ENCODE results near the gene FFAR4.

FFAR4 gene

DNA sequence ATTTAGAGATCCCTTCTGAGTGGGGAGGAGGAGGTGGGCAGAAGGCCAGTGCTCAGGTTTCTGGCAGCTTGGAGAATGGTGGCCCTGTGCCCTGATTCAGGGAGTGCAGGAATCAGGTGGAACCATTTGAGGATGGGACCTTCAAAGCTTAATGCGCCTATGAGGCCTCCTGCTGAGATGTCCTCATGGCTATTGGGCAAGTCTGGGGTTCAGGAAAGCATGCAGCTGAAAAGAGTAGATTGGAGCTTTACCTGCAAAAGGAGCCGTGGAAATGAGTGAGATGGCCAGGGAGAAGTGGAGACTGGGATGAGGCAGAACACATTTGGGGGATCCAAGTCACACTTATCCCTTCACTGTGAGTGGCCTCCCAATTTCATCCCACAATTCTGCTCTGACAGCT lies 6.1 kb downstream of the FFAR4 start:
- no peak for DNase-seq (ENCODE audit: low read depth in 2 of 2)

DNA sequence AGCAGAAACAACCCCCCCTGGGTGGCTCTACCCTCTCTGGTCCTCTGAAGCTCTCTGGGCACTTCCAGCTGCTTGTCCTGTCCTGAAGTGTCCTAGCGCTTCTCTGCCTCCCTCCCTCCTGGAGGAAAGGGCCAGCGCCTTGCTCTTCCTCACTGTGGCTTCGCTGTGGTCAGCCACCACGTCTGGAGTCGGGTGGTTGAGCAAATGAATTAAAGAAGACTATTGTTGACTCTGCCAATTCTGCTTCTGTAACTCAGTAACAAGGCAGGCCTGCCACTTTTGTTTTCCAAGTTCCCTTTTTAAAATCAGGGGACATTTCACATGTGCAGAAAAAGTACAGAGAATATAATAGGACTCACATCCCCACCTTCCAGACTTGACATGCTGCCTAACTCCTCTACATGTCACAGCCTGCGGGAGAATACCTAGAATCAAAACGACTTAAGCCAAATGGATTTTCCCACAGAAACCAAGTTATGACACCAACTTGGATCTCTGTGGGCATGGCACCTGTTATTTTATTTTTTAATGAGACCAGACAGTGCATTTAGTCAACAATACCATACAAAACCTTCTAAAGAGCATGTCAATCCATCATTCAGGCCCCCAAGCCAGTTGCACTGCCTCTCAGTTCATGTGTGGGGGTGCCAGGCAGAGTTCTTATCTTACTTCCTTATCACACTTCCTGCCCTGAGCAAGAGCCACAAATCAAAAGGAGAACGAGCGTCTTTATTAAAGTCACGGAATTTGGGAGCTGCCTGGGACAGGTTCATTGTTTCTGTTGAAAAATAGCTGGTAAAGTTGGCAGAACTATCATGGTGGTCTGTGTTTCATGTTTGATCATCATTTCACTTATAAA lies 6.8 kb downstream of the FFAR4 start:
- DNase-seq (ENCODE audit: low read depth in 2 of 2), result no peak

DNA sequence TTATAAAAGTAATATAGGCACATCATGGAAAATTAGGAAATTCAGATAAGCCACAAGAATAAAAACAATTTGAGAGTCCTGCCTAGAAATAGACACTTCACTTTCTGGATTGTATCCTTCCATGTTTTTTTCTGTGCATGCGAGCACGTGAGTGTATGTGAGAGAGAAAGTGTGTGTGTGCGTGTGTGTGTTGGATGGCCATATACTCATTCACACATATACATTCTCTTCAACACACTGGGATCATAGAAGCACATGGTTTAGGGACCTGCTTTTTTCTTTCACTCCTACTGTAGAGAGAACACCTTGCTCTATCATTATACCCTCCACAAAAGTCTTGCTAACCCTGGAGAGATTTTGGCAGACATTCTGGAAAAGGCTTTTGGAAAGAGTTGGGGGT lies 7.5 kb downstream of the FFAR4 start:
- DNase-seq (ENCODE audit: low read depth in 2 of 2), result no peak

DNA sequence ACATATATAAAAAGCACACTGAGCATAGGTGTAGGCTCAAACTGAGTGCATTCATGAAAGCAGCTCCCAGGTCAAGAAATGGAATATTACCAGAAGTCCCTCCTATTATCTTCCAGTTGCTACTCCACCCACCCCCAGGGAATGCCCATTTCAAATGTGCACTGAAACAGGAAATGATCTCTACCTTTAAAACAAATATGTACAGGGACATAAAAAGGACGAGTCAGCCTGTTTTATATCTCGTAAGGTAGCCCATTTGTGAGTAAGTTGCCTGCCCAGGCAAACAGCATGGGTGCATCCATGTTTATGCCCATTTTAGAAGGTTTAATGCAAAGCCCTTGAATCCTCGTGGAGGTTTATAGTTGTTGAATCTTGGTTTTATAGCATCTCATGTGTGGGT lies 10.4 kb downstream of the FFAR4 start:
- no peak for DNase-seq (ENCODE audit: low read depth in 2 of 2)

DNA sequence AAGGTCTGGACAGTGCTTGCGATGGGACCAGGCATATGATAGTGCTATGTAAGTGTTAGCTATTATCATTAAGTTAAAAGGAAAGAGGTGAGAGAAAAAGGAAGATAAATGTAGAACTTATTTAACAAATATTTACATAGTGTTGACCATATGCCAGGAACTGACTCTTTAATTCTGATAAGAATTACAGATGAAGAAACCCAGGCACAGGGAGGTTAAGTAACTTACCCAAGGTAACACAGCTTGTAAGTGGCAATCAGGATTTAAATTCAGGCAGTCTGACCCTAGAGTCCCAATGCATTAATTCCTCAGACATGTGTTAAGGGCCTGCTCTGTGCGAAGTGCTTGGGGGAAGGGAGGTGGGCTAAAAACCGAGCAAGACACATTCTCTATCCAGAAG lies 11.1 kb downstream of the FFAR4 start:
- DNase-seq (ENCODE audit: low read depth in 2 of 2), result no peak

DNA sequence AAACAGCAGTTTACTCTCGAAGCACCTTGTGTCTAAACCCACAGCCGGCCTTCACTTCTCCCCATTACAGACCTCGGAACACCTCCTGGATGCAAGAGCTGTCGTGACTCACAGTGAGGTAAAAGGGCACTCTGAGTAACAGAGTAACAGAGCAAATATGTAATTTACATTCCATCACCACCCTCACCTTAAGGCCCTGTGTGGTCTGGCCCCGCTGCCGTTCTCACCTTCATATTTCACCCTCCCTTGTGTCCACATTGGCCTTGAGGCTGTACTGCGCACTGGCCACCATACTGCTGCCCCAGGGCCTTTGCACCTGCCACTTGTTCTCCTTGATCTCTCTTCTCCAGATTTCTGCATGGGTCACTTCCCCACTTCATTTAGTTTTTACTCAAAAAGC lies 12.6 kb downstream of the FFAR4 start:
- no peak for DNase-seq (ENCODE audit: low read depth in 2 of 2)

DNA sequence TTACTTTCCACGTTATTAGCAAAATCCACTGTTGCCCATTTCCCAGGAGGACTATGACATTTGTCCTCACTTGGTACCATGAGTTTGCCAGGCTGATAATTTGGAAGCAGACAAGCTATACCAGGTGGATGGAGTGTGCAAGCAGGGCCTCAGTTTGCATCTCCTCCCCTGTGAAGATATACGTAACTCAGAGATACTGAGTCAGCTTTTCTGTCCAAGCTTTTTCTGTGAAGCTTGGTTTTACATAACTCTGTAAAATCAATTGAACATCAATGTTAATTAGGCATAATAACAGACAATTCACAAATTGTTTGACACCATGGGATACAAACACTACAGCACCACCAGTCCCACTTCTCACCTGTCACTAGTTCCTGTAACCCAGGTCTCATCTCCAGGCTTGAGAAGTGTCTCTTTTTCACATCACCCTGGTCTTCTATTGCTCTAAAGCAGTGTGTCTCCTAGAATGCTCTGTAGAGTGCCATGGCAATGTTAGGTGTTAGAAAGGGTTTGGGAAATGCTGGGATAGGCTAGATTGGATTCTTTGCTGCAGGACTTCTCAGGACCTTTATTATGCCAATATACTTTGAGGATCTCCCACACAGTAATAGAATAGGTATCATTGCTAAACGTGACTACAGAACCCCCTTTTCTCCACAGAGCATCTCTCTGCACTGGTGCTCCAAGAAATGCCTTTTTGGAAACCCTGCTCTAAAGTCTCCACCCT lies 13.7 kb downstream of the FFAR4 start:
- no peak for DNase-seq (ENCODE audit: low read depth in 2 of 2)

DNA sequence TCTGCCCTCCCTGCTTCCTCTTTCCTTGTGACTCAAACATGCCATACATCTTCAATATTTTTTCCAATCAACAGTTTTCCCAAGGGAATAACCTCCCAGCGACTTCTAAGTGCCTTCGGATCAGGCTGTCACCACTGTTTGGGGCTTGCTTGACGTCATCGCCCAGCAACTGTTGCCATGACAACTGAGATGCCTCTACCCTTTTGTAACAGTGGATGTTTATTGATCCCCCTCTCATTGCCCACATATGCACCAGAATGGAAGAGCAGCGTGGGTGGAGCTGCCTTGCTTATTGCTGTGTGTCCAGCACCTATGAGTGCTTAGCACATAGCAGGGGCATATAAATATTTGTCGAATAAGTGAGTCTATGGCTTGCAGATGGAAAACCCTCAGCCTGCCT lies 14.4 kb downstream of the FFAR4 start:
- DNase-seq (ENCODE audit: low read depth in 2 of 2), result no peak

DNA sequence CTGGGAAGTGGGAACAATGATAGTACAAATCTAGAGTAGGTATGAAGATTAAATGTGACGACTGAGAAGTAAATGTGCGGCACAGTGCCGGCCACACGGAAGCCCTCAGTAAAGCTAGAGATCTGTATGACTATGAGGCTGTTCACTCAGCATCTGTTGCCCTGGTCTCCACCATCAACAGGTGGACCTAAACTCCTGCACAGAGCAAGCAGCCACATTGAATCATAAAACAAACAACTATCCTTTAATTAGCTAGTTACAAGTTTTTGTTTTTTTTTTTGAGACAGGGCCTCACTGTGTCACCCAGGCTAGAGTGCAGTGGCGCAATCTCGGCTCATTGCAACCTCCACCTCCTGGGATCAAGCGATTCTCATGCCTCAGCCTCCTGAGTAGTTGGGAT lies 18.0 kb downstream of the FFAR4 start:
- DNase-seq (ENCODE audit: low read depth in 2 of 2), result no peak

DNA sequence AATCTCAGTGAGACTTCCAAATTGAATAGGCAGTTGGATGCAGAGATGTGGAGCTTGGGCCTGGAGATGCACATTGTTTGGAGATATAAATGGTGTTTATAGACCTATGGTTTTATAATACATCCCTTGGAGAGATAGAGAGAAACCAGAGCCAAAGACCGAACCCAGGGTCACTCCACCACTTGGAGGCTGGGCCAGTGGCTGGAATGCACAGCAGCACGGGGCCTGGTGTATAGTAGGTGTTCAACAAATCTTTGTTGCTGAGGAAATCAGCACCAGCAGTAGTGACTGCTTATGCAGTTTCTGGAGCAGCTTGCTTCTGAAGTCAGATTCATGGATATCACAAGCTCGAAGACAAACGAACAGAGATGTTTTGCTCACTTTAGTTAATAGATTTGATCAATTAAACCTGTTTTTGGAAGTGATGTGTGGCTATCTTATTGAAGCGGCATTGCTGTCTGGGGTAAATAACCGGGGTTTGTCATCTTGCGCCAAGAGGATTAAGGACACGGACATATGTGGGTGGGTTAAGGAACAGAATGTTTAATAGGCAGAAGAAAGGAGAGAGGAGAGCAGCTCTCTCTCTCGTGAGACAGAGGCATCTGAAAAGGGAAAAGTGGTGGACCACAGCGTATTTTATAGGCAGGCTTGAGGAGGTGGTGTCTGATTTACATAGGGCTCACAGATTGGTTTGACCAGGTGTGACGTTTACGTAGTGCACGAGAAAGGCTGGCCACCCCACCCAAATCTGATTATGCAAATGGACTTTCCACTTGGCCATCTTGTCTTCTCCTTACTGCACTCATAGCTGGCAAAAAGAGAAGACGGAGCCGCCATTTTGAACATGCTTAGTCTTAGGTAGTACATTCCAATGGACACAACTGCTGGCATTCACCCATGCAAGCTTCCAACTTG lies 23.4 kb downstream of the FFAR4 start:
- DNase-seq (ENCODE audit: low read depth in 2 of 2), result no peak

DNA sequence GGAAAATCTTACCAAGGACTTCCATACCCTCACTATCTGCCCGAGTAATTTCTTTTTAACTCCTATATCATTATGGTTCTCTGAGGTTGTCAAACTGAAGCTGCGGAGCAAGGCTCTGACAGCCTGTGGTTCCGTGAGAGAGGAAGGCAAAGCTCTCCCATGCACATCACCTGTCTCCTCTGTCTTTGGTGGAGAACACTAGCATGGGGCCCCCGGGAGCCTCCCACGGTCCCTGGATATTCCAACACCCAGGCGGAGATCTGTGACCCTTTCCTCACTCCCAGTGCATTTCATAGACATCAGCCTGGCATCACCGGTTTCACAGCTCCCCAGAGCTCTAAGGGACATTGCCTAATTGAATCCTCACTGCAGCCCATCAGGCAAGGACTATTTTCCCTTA lies 24.2 kb downstream of the FFAR4 start:
- no peak for DNase-seq (ENCODE audit: low read depth in 2 of 2)

DNA sequence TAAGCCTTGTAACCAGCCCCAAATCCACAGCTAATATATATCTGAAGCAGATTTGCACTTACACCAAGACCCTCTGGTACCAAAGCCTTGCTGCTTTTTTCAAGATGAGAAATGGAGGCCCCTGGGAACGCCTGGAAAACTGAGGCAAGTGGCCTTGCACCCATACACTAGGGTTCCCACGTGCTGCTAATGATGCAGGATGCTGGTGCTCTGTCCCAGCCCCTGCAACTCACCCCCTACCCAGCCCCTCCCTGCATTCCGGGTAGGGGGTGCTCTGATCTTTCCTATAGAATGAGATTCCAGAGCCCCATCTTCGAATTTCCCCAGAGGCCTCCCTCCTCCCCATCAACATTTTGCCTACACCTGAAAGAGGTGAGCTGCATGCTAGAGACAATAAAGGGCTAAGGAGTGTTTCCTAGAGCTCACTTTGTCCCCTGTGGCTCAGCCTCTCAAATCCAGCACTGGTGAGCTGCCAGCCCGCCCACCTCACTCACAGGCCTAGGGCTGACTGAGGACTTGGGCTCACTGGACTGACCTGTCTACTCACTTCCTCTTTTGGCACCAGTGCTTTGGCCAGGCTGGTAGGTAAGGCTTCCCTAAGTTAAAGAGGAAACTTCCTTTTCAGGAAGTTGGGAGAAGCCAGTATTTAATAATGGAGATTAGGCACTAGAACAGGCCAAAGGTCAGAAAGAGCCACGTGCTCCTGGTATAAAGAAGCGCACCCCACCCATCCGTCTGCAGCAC lies 24.8 kb downstream of the FFAR4 start:
- no peak for DNase-seq (ENCODE audit: low read depth in 2 of 2)

DNA sequence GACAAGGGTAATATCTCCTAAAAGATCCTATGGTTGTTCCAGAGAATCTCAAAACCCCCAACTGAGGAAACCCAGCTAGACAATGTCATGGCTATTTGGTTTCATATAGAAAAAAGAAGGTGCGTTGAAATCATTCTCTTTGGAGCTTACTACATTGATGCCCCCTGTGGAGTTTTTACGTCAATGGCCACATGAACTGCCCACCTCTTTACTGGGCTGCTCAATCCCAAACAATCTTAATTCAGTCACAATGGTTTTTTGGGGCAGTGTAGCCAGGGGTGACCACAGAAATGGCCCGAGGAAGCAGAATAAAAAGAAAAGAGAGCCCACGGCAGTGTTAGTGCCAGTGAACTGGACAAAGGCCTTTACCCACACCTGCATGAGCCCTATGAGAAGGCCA lies 26.8 kb downstream of the FFAR4 start:
- no peak for DNase-seq (ENCODE audit: low read depth in 2 of 2)

DNA sequence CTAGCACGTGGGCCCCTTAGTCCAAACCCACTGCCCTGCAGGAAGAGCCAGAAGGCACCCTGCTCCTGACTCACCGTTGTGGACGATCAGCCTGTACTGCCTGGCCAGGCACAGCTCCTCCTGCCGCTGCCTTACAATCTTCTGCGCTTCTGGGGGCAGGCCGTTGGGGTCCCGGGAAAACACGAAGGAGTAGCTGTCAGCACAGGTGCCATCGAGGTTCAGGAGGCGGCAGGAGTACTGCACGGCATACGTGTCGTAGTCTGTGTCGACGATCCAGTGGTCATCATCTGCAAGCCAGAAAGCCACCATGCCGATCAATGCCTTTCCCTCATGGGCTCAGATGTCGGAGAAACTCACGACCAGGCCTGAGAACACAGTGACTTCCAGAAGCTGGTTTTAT lies 27.3 kb downstream of the FFAR4 start:
- DNase-seq (ENCODE audit: low read depth in 2 of 2), result no peak

DNA sequence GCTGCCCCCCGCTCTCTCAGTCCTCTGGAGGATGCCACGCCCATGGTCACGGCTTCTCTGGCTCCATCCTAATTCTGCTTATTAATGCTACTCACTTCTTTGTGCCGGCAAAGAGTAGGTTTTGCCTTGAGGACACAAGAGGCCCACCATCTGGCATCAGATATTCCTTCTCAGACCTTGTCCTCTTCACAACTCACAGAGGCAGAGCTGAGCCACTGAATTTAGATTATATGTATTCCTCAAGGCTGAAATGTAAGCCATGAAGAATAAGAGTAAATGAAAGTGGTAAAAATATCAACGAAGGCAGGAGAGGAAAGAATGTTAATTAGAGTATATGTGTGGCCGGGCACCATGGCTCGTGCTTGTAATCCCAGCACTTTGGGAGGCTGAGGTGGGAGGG lies 28.1 kb downstream of the FFAR4 start:
- DNase-seq (ENCODE audit: low read depth in 2 of 2), result no peak

DNA sequence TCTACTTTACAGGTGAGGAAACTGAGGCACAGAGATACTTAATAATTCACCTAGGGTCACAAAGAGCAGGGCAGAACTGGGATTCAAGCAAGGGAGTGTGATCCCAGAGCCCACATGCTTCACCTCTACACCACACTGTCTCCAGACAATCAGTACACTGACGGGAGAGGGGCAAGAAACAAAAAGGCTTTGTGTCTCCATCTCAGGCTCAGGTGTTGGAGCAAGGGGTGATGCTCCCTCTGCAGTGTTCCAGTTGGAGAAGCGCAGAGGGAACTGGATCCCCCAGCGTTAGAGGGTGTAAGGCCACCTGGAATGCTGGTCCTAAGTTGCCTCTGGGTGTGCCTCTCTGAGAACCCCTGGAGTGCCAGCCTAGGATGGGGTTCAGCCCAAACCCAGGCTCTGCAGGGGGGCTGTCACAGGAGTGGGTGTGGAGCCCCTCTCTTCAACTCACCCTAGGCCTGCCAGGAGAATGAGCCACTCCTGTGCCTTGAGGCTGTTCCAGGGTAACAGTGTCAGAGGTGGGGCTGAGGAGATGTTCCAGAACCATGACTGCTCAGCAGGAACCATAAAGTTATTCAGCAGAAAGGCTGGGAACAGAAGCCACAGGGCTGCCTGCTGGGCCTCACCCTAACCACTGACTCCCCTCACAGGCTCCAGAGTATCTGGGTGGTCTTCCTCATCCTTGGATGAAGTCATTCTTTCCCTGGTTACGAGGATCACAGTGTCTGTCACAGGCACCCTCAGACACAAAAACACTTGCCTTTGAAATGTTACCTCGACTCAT lies 29.1 kb downstream of the FFAR4 start:
- no peak for DNase-seq (ENCODE audit: low read depth in 2 of 2)

DNA sequence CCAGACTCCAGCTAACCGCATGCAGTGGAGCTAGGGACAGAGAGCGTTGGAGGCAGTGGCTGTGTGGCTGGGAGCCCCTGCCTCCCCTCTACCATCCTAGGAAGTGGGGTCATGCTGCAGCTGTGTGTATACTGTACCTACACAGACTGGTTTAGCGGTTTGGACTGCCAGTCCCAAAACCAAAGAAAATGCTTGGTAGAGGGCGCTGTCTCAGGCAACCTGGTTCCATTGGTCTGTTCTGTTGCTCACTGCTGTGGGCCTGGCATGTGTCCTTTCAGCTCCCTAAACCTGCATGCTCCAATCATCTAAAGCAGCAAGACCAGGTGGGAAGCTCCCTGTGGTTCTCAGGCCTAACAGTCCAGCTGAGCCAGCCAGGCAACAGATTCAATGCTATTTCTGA lies 30.1 kb downstream of the FFAR4 start:
- DNase-seq (ENCODE audit: low read depth in 2 of 2), result no peak

DNA sequence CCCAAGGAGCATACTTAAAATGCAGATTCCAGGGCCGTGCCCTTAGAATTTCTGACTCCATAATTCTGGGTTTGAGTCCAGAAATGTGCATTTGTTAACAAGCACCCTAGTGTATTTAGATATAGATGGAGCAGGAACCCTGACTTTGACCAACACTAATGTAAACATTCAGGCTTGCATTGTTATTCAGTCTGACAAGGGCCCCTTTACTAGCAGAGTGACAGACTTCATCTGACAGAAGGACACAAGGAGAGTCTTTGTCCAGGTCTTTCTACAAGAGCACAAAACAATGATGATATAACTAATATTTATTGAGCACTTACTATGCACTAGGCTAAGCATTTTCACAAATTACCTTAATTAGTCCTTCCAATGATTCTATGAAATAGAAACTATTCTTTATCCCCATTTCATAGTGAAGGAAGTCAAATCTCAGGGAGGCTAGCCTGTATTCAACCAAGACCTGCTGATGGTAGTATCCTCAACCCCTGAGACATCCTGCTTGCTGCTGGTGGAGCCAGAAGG lies 30.7 kb downstream of the FFAR4 start:
- DNase-seq (ENCODE audit: low read depth in 2 of 2), result no peak

DNA sequence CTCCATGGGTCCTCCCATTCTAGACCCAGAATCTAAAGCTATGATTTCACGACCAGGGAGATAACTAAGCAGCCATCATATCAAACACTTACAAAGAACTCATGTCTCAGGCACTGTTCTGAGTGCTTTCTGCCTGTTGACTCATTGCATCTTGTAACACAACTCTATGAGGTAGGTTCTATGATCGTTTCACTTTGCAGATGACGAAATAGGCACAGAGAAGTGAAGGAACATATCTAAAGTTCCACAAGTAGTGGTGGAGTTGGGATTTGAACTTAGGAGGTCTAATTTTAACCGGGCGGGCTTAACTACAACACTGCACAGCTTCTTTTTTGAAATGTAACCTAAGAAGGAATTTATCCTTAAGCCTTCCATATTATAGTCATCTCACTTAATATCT lies 31.7 kb downstream of the FFAR4 start:
- DNase-seq (ENCODE audit: low read depth in 2 of 2), result no peak

DNA sequence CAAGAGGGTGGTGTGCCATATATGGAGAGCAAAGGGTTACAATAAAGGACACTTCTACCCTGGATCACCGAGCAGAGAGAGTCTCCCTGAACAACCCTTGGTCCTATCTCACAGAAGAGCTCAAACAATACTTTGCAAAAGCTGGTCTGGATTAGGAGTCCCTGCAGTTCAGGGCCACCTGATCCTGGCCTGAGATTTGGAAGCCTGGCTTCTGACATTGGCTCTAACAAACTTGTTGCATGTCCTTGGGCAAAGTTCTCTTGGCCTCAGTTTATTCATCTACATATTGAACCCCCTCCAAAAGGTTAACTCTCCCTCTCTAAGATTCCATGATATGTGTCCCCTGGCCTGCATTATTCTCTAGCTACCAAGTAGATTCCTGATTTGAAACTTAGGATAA lies 32.9 kb downstream of the FFAR4 start:
- DNase-seq (ENCODE audit: low read depth in 2 of 2), result no peak

DNA sequence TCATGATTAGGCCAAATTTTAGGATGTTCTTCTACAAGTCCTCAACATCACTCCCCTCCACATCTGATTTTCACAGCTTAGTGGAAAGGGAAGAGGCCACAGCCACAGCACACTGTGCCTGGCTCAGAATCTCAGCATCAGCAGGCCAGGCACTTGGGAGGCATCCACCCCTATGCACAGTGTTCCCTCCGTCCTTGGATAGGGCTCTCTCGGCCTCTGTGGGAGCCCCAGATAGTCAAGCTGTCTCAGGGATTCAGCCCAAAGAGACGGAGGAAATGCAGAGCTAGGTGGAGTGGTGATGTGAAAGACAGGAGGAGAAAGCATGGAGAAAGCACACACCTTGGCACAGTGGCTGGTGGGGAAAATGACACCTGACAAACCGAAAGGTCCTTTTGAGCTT lies 33.3 kb downstream of the FFAR4 start:
- no peak for DNase-seq (ENCODE audit: low read depth in 2 of 2)

Measured in stimulated activated CD8-positive, alpha-beta memory T cell treated with anti-CD3 and anti-CD28 coated beads, Interleukin-7, amount 100 ng/mL, for 4 hours (primary cell).